K562 (cell line): ENCODE data around the gene MS4A6E.

Experiments used
- CEBPG ChIP-seq, 3 experiments: fragments of 200-800 bp in 1 of 3; sonication (Bioruptor generic) in 1 of 3; sonication (generic) in 1 of 3; formaldehyde crosslinking in 1 of 3; IDR thresholded peaks in 2 of 3; conservative IDR thresholded peaks in 1 of 3; 2 replicates each; pipeline versions ENCODE4 v1.6.1 to v1.8.0; 2016 to 2022; ENCODE audit warnings: missing compliant biosample characterization in 2 of 3, missing genetic modification characterization in 2 of 3, mild to moderate bottlenecking in 1 of 3, missing genetic modification reagents in 1 of 3
- USF2 ChIP-seq: sonication (generic); formaldehyde crosslinking; IDR thresholded peaks from 2 replicates; pipeline ENCODE4 v1.5.0; 2020; ENCODE audit warnings: missing genetic modification reagents
- ZNF175 ChIP-seq: fragments of 200-800 bp; sonication (Bioruptor generic); IDR thresholded peaks from 2 replicates; pipeline ENCODE4 v1.6.1; 2016; ENCODE audit warnings: low read depth, mild to moderate bottlenecking, missing genetic modification characterization, missing compliant biosample characterization
- ZNF384 ChIP-seq: IDR thresholded peaks from 2 replicates; pipeline ENCODE4 v1.6.1; 2012; ENCODE audit warnings: low read depth, low read length, improper control_type of control experiment
- TF ChIP-seq, protein P1 (sequence below): sonication (generic); formaldehyde crosslinking; IDR thresholded peaks from 2 replicates; pipeline ENCODE4 v1.8.1; 2023; ENCODE audit warnings: mild to moderate bottlenecking, missing genetic modification reagents

DNA sequence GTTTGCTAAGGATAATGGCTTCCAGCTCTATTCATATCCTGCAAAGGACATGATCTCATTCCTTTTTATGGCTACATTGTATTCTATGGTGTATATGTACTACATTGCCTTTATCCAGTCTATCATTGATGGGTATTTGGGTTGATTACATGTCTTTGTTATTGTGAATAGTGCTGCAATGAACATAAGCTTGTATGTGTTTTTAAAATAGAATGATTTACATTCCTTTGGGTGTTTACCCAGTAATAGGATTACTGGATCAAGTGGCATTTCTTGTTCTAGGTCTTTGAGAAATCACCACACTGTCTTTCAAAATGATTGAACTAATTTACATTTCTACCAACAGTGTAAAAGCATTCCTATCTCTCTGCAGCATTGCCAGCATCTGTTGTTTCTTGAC is 6.0 kb upstream of the MS4A6E start:
- TF ChIP-seq, protein P1, sequence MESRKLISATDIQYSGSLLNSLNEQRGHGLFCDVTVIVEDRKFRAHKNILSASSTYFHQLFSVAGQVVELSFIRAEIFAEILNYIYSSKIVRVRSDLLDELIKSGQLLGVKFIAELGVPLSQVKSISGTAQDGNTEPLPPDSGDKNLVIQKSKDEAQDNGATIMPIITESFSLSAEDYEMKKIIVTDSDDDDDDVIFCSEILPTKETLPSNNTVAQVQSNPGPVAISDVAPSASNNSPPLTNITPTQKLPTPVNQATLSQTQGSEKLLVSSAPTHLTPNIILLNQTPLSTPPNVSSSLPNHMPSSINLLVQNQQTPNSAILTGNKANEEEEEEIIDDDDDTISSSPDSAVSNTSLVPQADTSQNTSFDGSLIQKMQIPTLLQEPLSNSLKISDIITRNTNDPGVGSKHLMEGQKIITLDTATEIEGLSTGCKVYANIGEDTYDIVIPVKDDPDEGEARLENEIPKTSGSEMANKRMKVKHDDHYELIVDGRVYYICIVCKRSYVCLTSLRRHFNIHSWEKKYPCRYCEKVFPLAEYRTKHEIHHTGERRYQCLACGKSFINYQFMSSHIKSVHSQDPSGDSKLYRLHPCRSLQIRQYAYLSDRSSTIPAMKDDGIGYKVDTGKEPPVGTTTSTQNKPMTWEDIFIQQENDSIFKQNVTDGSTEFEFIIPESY (CRISPR knock-in tag), result no peak
- TF ChIP-seq ZNF384 (no peak), ZNF175 (no peak), USF2 (CRISPR knock-in tag) (no peak), CEBPG (CRISPR knock-in tag; IDR thresholded peaks at IDR 0.05) (no peak), CEBPG (tag; conservative IDR thresholded peaks at IDR 0.05 in 1 of 2, IDR thresholded peaks at IDR 0.05 in 1 of 2) (no peak)
